ENCODE measurements around the gene EEF1G.

Gene EEF1G

GRCh38 chr11:62542750-62543567 lies 30.7 kb downstream of the EEF1G start:
- Histone ChIP-seq H3K4me3 (ENCODE audit: low read depth, low read length) (peak overlapping the region; percentile 20), H3K36me3 (ENCODE audit: control insufficient read depth in 2 of 2, insufficient read depth in 1 of 2, low read length in 2 of 2) (no peaks in the 10 kb centered on the region), H3K27ac (ENCODE audit: extremely low read depth, low read depth, low read length) (no peak overlapping the region), H3K9me3 (ENCODE audit: control insufficient read depth, insufficient read depth, low read depth, low read length) (no peaks in the 10 kb centered on the region), H3K4me1 (ENCODE audit: control insufficient read depth, insufficient read depth, low read length) (peaks cover 7% of the 10 kb centered on the region)
- ChIA-PET CTCF (interaction anchor here (0.6 to 8.8 kb wide), 45 partner anchors 9 to 476 kb away, joined by 3 to 188 read pairs (median 5); partner anchors contain the start of genes B3GAT3 and EEF1G), POLR2A (interaction anchor here (0.6 to 2.8 kb wide), 15 partner anchors 10 to 1487 kb away, joined by 3 to 18 read pairs (median 6); partner anchors contain the start of genes C11orf98, CSKMT, EEF1G and INTS5)
- TF ChIP-seq RBAK (tag by site-specific recombination; IDR thresholded peaks at IDR 0.05) (no peak), INSM2 (tag by site-specific recombination; IDR thresholded peaks at IDR 0.05) (no peak), ZNF394 (tag by site-specific recombination; IDR thresholded peaks at IDR 0.05; ENCODE audit: borderline replicate concordance) (peak; percentile 49; the same call in 1 of the 2 replicates), KLF9 (tag by site-specific recombination; IDR thresholded peaks at IDR 0.05; ENCODE audit: low read depth) (peak; percentile 37; the same call in 1 of the 2 replicates), ZNF449 (tag by site-specific recombination; IDR thresholded peaks at IDR 0.05) (no peak), ZNF2 (tag by site-specific recombination; IDR thresholded peaks at IDR 0.05) (0 out of 2 replicates have a peak, but pooled peaks have one; percentile 50), ZNF223 (tag by site-specific recombination; IDR thresholded peaks at IDR 0.05) (no peak), ZNF513 (tag by site-specific recombination; IDR thresholded peaks at IDR 0.05) (no peak), ZNF366 (tag by site-specific recombination; conservative IDR thresholded peaks at IDR 0.05) (no peak), EGR2 (tag by site-specific recombination; IDR thresholded peaks at IDR 0.05; ENCODE audit: low read depth) (no peak), ZBTB44 (tag by site-specific recombination; IDR thresholded peaks at IDR 0.05) (0 out of 2 replicates have a peak, but pooled peaks have one; percentile 33), ZNF580 (tag by site-specific recombination; IDR thresholded peaks at IDR 0.05) (no peak), KLF8 (tag by site-specific recombination; IDR thresholded peaks at IDR 0.05) (peak; percentile 72), SP2 (tag by site-specific recombination; IDR thresholded peaks at IDR 0.05) (peak; percentile 19; the same call in 1 of the 2 replicates), ZNF501 (tag by site-specific recombination; IDR thresholded peaks at IDR 0.05) (no peak), ZNF558 (tag by site-specific recombination; IDR thresholded peaks at IDR 0.05) (no peak), ZNF175 (tag by site-specific recombination; IDR thresholded peaks at IDR 0.05) (no peak), ZNF324 (tag by site-specific recombination; IDR thresholded peaks at IDR 0.05) (no peak), ZNF423 (tag by site-specific recombination; IDR thresholded peaks at IDR 0.05) (no peak), ZNF202 (tag by site-specific recombination; IDR thresholded peaks at IDR 0.05; ENCODE audit: borderline replicate concordance) (no peak), PATZ1 (tag by site-specific recombination; IDR thresholded peaks at IDR 0.05) (peak; percentile 72), ZNF610 (tag by site-specific recombination; IDR thresholded peaks at IDR 0.05; ENCODE audit: borderline replicate concordance) (peak; percentile 54; the same call in 1 of the 2 replicates), ZSCAN5A (tag by site-specific recombination; IDR thresholded peaks at IDR 0.05) (no peak), ZNF362 (tag by site-specific recombination; IDR thresholded peaks at IDR 0.05) (no peak)
